ENCODE measurements around the gene TTC8.

Gene TTC8

DNA sequence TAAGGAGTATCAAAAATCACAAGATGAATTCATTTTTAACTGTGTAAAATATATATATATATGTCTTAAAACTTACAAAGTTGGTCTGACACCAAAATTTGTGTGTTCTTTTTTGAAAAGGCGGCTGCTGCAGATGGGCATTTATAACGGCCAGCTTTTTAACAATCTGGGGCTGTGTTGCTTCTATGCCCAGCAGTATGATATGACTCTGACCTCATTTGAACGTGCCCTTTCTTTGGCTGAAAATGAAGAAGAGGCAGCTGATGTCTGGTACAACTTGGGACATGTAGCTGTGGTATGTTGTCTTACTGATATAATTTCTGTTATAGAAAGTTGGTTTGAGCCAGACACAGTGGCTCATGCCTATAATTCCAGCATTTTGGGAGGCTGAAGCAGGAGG is 47.0 kb downstream of the TTC8 start:
- no peak for DNase-seq

DNA sequence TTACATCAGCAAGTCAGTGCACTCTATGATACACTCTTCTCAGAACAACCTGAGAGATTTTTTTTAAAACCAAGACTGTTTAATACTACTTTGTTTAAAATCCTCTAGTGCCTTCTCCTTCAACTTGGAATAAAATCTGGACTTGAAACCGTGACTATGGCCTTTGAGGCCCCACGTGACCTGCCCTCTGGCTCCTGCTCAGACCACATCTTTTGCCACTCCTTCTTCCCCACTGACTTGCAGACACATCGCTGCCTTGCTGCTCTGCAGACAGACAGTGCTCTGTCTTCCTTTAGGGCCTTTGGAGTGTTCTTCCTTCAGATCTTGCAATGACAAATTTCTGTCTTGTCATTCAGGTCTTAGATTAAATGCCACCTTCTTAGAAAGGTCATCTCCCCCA is 48.5 kb downstream of the TTC8 start:
- DNase-seq: no peak

DNA sequence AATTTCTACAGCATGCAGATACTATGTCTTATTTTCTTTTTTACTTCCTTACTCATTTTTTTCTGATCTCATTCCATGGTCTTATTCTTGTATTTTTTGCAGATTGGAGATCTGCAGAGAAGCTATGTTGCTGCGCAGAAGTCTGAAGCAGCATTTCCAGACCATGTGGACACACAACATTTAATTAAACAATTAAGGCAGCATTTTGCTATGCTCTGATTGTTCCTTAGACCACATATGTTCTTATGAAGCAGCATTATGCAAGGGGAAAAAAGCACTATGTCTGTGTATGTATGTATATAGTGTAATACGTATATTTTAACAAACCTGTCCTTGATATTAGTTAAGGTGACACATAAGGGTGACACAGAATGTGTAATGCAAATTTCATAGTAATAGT is 52.7 kb downstream of the TTC8 start:
- no peak for DNase-seq

DNA sequence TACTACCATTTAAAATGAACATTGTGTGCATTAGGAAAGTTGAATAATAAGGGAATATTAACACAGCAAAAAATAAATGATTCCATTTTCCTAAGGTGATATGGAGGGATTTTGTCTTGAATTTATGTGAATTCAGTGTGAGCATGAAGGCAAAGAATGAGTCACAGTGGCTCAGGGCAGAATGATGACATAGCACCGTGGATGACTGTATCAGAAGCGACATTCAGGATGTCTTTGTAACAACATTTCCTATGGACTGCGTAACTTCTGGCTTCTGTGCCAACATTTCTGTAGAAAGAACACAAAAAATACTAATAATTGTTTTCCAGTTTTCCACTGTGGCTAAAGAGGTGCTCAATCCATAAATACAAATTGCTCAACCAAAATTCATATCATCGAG is 54.6 kb downstream of the TTC8 start:
- DNase-seq: peak; percentile 87

DNA sequence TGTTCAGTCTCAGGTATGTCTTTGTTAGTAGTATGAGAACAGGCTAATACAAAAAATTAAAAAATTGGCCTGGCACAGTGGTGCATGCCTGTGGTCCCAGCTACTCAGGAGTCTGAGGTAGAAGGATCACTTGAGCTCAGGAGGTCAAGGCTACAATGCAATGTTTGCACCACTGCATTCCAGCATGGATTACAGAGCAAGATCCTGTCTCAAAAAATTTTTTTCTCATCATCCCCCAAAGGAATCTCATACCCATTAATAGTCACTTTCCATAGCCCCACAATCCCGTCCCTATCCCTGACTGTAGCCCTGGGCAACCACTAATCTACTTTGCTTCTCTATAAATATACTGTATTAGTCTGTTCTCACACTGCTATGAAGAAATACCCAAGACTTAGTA is 57.8 kb downstream of the TTC8 start:
- DNase-seq: no peak

DNA sequence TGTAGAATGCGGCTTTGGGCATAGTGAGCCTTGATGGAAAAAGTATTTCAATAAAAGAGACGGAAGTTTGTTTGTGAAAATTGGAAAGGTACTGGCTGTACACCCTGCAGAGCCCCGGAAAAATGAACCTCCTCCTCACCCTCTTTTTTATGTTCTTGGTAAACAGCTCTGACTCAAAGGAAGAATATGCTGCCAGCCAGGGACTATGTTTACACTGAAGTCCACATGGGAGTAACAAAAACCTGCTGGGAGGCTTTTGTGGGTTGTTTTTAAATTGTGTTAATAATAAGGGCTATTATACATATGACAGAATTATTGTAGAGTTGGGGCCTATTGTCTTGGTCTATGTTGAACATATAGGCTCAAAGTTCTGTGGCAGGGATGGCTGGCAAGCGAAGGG is 70.7 kb downstream of the TTC8 start:
- peak; percentile 55 for DNase-seq

DNA sequence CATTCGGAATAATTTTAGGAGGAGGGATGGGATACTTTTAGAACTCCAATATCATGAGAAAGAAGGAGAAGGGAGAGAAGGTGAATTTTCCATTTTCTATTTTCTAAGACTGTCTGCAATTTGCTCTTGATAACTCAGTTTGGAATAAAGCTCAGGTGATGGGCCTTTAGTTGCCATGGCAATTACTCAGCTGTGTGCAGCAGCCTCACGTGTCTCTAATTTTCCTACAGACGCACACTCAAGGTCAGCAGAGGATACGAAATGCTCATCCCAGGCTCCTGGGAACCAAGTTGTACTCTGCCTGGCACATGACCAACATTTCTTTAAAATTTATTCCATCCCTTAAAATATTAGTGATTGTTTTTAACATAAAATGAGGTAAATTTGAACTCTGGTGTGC is 76.7 kb downstream of the TTC8 start:
- no peak for DNase-seq

DNA sequence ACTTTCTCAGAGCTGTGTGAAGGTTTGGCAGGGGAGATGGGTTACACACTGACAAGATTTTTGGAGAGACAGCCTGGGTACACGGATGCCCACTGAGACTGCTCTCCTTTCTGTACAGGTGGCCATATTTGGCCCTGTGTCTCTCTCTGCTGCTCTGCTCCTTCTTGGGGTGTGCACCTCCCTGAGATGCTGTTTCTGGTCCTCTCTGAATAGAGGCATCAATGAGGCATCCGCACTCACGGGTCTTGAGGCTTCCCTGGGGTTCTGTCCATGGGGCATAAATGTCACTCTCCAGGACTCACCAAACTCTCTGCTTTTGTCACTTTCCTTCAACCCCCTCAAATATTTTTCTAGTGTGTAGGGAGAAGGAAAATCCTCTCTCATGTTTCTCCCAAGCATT is 77.5 kb downstream of the TTC8 start:
- DNase-seq: no peak

DNA sequence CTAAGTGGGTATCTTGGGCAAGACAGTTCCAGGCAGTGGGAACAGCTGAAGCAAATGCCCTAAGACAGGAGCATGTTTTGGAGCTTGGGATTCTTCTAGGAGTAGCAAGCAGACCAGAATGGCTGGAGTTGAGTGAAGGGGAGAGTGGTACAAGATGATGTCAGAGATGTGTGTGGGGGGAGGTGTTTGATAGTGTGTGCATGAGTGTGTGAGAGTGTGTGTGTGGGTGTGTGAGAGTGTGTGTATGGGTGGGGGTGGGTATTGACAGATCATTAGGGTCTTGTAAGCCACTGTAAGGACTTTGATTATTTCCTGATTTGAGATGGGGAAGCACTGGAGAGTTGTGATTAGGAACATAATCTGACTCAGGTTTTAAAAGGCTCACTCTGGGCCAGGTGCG is 78.4 kb downstream of the TTC8 start:
- no peak for DNase-seq

DNA sequence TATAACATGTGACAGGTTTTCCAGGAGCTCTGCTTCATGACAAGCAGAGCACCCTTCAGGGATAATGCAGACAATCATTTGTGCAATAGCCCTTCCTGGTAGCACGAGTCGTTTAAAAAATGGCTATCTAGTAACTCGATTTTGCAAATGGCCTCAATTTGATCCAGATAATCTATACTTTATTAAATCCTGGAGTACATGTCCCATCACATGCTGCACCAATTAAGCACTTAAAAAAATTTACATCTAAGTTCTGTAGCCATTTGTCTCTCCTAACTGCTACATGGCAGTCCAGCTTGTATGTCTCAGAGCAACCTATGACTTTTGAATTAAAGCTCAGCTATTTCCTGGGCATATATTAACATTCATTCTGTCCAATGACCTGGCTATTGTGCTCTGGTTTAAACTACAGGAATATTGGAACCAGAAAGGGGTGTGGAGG is 79.8 kb downstream of the TTC8 start:
- DNase-seq: no peak

DNA sequence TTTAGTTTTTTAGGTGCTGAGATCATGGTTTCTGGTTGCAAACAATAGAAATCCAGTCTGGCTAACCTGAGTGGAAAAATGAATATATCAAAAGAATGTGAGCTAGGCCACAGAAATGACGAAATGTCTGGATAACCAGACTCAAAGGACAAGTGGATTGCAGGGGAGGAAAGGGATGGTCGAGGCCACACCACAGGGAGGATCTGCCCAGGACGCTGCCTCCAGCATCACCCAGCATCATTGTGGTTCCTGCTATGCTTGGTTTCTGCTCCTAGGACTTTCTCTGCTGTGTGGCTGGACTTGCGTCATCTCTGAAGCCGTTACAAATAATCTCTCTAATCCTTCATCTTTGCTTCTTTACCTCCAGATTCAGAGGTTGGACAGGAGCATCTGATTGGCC is 80.4 kb downstream of the TTC8 start:
- no peak for DNase-seq

DNA sequence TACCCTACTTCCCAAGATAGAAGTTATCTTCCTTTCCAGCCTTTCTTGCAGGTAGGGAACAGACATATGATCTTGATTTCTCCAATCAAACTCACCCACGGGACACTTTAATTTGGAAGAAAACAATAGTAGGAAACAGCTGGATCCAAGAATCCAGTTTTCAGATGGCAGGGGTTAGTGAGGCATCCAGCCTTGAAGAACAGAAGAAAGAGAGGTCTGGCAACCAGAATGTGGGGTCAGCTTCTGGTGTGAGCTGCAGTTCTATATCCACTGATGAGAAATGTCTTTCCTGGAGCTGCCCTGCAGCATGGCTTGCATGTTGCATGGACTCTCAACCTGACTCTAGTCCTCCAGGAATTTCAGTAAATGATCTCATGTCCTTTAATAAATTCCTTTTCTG is 83.8 kb downstream of the TTC8 start:
- DNase-seq: no peak

DNA sequence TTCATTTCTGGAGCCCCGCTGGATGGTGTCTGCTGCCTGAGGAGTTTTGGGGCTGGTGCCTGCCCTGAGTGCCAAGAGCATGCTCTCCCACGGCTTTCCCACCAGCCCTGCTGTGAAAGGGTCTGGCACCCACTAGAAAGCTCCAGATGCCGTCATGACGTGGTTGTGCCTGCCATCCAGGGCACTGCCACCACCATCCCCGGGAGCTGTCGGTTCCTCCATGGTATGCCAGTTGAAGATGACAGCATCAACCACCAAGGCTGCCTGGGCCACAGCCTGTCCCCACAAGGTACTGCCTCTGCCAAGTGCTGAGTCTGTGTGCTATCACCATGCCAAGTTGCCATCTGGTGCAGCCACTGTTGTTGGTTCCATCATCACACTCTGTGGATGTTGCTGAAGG is 85.9 kb downstream of the TTC8 start:
- no peak for DNase-seq

DNA sequence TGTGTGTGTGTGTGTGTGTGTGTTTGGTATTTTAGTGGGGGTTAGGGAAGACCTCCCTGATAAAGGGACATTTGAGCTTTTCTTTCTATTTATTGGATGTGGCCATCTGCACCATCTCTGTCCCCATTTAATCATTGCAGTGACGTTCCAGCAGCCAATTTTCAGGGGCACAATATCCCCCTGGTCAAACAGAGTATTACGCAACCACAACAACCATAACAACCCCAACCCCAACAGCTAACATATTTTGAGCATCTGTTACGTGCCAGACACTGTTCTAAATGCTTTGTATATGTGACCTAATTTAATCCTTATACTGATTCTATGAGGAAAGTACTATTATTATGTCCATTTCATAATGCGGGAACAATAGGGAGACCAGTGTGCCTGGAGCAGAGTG is 87.4 kb downstream of the TTC8 start:
- DNase-seq: no peak

DNA sequence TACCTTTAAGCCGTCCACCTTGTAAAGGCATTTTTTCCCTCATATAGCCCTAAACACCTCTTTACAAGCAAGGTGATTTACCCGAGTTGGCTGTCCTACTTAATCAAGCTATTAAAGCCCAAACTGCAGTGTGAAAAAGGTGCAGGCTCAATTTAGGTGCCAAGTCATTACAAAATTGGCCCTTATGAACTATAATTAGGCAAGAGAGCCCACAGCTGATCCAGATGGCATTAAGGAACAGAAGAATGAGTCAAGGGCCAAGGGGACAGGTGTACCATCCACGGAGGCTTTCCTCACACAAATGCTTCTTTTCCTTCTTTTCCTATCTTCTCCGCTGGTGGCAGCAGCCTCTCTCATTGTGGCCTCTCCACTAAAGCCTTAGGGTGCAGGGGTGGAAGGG is 90.5 kb downstream of the TTC8 start:
- DNase-seq: no peak

DNA sequence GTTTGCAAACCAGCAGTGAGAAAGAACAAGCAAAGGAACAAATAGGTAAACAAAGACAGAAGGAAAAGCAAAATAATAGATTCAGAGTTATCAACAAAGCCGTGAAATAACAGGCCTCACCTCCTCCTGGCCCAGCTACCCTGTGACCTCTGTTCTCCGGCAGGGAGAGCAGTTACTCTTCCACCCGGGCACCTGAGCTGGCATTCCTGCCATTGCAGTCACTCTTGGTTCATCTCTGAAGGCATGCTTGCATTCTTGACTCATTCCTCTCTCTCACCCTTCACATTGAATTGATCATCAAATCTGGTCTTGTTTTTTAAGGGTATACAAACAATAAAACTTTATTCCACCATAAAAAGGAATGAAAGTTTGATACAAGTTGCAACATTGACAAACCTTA is 95.1 kb downstream of the TTC8 start:
- peak; percentile 18 for DNase-seq
